ENCODE data around the gene C3orf62.
A peak's percentile ranks its signal among the peaks of the same experiment; 100 is the strongest.

C3orf62 gene

GRCh38 chr3:49311283-49311682, 34.3 kb upstream of the C3orf62 start:
- no peak overlapping the region for H3K27ac ChIP-seq (ENCODE audit: poor library complexity, severe bottlenecking)
- H3K4me3 ChIP-seq (ENCODE audit: severe bottlenecking) = no peak overlapping the region
- H3K36me3 ChIP-seq (ENCODE audit: low read depth) = peaks cover 76% of the 10 kb centered on the region
- TF ChIP-seq CTCF (IDR thresholded peaks at IDR 0.05; ENCODE audit: poor library complexity, severe bottlenecking) = no peak
- no peaks in the 10 kb centered on the region for H3K4me1 ChIP-seq (ENCODE audit: insufficient read depth, poor library complexity, severe bottlenecking)
- H3K9me3 ChIP-seq (ENCODE audit: severe bottlenecking) = no peaks in the 10 kb centered on the region
- H3K27me3 ChIP-seq (ENCODE audit: insufficient read depth, poor library complexity, severe bottlenecking) = no peaks in the 10 kb centered on the region
- ATAC-seq (ENCODE audit: low read depth) (no peak), DNase-seq (ENCODE audit: low spot score) (no peak)

GRCh38 chr3:49310677-49311076, 33.6 kb upstream of the C3orf62 start:
- no peaks in the 10 kb centered on the region for H3K27me3 ChIP-seq (ENCODE audit: insufficient read depth, poor library complexity, severe bottlenecking)
- DNase-seq (ENCODE audit: low spot score) (no peak), ATAC-seq (ENCODE audit: low read depth) (no peak)
- no peak for TF ChIP-seq CTCF (IDR thresholded peaks at IDR 0.05; ENCODE audit: poor library complexity, severe bottlenecking)
- H3K4me3 ChIP-seq (ENCODE audit: severe bottlenecking) = no peak overlapping the region
- no peak overlapping the region for H3K27ac ChIP-seq (ENCODE audit: poor library complexity, severe bottlenecking)
- H3K9me3 ChIP-seq (ENCODE audit: severe bottlenecking) = no peaks in the 10 kb centered on the region
- peaks cover 74% of the 10 kb centered on the region for H3K36me3 ChIP-seq (ENCODE audit: low read depth)
- no peaks in the 10 kb centered on the region for H3K4me1 ChIP-seq (ENCODE audit: insufficient read depth, poor library complexity, severe bottlenecking)

- Histone ChIP-seq H3K27ac (ENCODE audit: poor library complexity, severe bottlenecking) (no peak overlapping the region), H3K4me3 (ENCODE audit: severe bottlenecking) (no peak overlapping the region), H3K9me3 (ENCODE audit: severe bottlenecking) (no peaks in the 10 kb centered on the region), H3K36me3 (ENCODE audit: low read depth) (peaks cover 72% of the 10 kb centered on the region), H3K27me3 (ENCODE audit: insufficient read depth, poor library complexity, severe bottlenecking) (no peaks in the 10 kb centered on the region), H3K4me1 (ENCODE audit: insufficient read depth, poor library complexity, severe bottlenecking) (no peaks in the 10 kb centered on the region)
- DNase-seq (ENCODE audit: low spot score) (no peak), ATAC-seq (ENCODE audit: low read depth) (no peak)
- no peak for TF ChIP-seq CTCF (IDR thresholded peaks at IDR 0.05; ENCODE audit: poor library complexity, severe bottlenecking)
Measured at GRCh38 chr3:49305608-49306007, 28.6 kb upstream of the C3orf62 start.

- TF ChIP-seq CTCF (IDR thresholded peaks at IDR 0.05; ENCODE audit: poor library complexity, severe bottlenecking) = no peak
Measured at GRCh38 chr3:49302613-49303012, 25.6 kb upstream of the C3orf62 start.

DNA sequence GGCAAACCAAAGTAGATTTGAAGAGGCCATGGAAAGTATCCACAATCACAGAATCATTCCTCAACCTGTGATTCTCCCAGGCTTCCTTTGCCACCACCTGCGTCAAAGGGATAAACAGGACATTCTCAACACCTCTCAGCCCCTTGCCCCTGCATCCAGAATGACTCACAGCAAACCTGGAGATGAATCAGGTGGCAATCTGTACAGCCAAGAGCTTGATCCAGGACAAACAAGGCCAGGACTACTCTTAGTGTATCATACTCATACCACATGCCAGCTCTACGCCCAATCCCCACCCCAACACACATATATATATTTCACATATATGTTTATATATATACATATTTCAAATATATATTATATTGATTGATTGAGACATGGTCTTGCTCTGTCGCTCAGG, 23.6 kb upstream of the C3orf62 start:
- ATAC-seq (ENCODE audit: low read depth) (peak; percentile 31; the same call in 1 of the 3 replicates), DNase-seq (ENCODE audit: low spot score) (no peak)
- peaks cover 85% of the 10 kb centered on the region for H3K36me3 ChIP-seq (ENCODE audit: low read depth)
- H3K9me3 ChIP-seq (ENCODE audit: severe bottlenecking) = no peaks in the 10 kb centered on the region
- no peaks in the 10 kb centered on the region for H3K27me3 ChIP-seq (ENCODE audit: insufficient read depth, poor library complexity, severe bottlenecking)
- peaks cover 6% of the 10 kb centered on the region for H3K4me1 ChIP-seq (ENCODE audit: insufficient read depth, poor library complexity, severe bottlenecking)
- no peak overlapping the region for H3K27ac ChIP-seq (ENCODE audit: poor library complexity, severe bottlenecking)
- no peak overlapping the region for H3K4me3 ChIP-seq (ENCODE audit: severe bottlenecking)
- no peak for TF ChIP-seq CTCF (IDR thresholded peaks at IDR 0.05; ENCODE audit: poor library complexity, severe bottlenecking)

More at GRCh38 chr3:49302613-49303012, 25.6 kb upstream of the C3orf62 start:
- H3K9me3 ChIP-seq (ENCODE audit: severe bottlenecking) = no peaks in the 10 kb centered on the region
- no peak for ATAC-seq (ENCODE audit: low read depth)
- H3K27ac ChIP-seq (ENCODE audit: poor library complexity, severe bottlenecking) = no peak overlapping the region
- no peak for DNase-seq (ENCODE audit: low spot score)
- H3K4me1 ChIP-seq (ENCODE audit: insufficient read depth, poor library complexity, severe bottlenecking) = no peaks in the 10 kb centered on the region
- no peak overlapping the region for H3K4me3 ChIP-seq (ENCODE audit: severe bottlenecking)
- peaks cover 81% of the 10 kb centered on the region for H3K36me3 ChIP-seq (ENCODE audit: low read depth)
- no peaks in the 10 kb centered on the region for H3K27me3 ChIP-seq (ENCODE audit: insufficient read depth, poor library complexity, severe bottlenecking)

Measured in RWPE2 (cell line).